Measurements from ENCODE around the gene GABRP.
"Not testable (repeated sequence)": the region's sequence is repeated elsewhere in the genome, so short reads cannot be mapped to it uniquely, and the experiment has no call there.

GABRP gene

DNA sequence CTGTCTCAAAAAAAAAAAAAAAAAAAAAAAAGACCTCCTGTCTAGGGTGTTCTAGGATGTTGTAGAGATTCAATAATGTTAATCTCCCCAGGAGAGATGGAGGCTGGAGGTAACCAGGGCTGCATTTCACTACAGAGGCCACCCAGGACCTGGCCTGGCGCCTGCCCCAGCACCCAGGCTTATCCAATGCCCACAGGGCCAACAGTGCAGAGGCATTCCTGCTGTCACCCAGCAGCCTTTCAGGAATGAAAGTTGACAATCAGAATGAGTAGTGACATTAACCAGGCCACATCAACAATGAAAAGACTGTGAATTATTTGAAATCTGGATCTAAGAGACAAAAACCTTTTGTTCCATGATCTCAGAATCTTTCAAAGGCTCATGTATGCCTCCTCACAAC lies 36.2 kb upstream of the GABRP start:
- Histone ChIP-seq H3K4me3 (ENCODE audit: low read length) (no peak overlapping the region), H3K27ac (ENCODE audit: low read length) (no peak overlapping the region), H3K9me3 (ENCODE audit: control insufficient read depth, low read depth, low read length) (no peaks in the 10 kb centered on the region)

DNA sequence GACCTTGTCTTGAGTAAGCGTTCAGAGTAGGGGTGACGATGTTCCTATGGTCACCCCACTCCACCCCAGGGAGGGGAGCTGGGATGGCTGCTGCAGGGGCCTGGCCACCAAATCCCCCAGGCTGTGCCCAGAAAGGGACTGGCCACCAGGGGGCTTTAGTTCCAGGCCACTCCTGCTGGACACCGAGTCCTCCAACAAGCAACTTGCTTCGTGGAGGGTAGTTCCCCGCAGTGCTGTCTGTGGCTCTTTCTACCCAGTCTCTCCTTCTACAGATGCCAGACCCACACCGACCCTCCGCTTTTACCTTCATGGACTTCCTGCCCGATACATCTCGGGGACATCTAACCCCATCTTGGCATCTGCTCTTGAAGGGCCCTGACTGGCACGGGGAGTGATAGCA lies 35.7 kb upstream of the GABRP start:
- no peaks in the 10 kb centered on the region for H3K36me3 ChIP-seq (ENCODE audit: control insufficient read depth, low read depth, low read length)

More for the DNA sequence above, 36.2 kb upstream of the GABRP start:
- H3K4me1 ChIP-seq (ENCODE audit: control insufficient read depth, low read depth, low read length), result peaks cover 12% of the 10 kb centered on the region
- peaks cover 4% of the 10 kb centered on the region for H3K27me3 ChIP-seq (ENCODE audit: control insufficient read depth, insufficient read depth, low read length)
- H3K9ac ChIP-seq (ENCODE audit: low read length), result no peak overlapping the region
- H3K36me3 ChIP-seq (ENCODE audit: control insufficient read depth, low read depth, low read length), result no peaks in the 10 kb centered on the region

DNA sequence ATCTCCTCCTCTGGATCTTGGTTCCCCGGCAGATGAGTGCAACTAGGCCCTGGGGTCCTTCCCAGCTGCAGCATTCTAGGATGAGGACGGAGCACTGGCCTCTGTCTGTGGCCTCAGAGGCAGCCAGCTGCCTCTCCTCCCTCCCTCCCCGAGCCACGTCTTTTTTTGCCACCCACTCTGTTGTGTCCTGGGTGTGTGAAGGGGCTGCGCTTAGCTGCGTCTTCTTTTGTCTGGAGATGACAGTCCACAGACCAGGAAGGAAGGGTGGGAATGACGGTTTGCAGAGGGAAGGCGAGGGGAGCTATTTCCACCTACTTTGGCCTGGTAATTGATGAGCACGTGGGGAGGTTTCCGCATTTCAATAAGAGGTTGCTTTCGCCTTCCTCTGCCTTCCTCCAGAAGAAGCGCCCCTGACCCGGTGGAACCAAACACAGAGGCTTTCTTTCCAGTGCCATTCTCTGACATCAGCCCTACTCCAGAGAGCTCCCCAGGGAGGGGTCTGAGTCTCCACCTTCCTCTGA lies 34.5 kb upstream of the GABRP start:
- no peak overlapping the region for H3K9ac ChIP-seq (ENCODE audit: low read length)
- no peak overlapping the region for H3K27ac ChIP-seq (ENCODE audit: low read length)
- H3K36me3 ChIP-seq (ENCODE audit: control insufficient read depth, low read depth, low read length), result no peaks in the 10 kb centered on the region
- H3K9me3 ChIP-seq (ENCODE audit: control insufficient read depth, low read depth, low read length), result no peaks in the 10 kb centered on the region
- H3K4me3 ChIP-seq (ENCODE audit: low read length), result no peak overlapping the region
- H3K27me3 ChIP-seq (ENCODE audit: control insufficient read depth, insufficient read depth, low read length), result peaks cover 4% of the 10 kb centered on the region
- H3K4me1 ChIP-seq (ENCODE audit: control insufficient read depth, low read depth, low read length), result peaks cover 12% of the 10 kb centered on the region

More for the DNA sequence above, 35.7 kb upstream of the GABRP start:
- H3K4me3 ChIP-seq (ENCODE audit: low read length), result no peak overlapping the region
- peaks cover 4% of the 10 kb centered on the region for H3K27me3 ChIP-seq (ENCODE audit: control insufficient read depth, insufficient read depth, low read length)
- no peaks in the 10 kb centered on the region for H3K9me3 ChIP-seq (ENCODE audit: control insufficient read depth, low read depth, low read length)
- H3K9ac ChIP-seq (ENCODE audit: low read length), result no peak overlapping the region
- no peak overlapping the region for H3K27ac ChIP-seq (ENCODE audit: low read length)
- H3K4me1 ChIP-seq (ENCODE audit: control insufficient read depth, low read depth, low read length), result peaks cover 12% of the 10 kb centered on the region

DNA sequence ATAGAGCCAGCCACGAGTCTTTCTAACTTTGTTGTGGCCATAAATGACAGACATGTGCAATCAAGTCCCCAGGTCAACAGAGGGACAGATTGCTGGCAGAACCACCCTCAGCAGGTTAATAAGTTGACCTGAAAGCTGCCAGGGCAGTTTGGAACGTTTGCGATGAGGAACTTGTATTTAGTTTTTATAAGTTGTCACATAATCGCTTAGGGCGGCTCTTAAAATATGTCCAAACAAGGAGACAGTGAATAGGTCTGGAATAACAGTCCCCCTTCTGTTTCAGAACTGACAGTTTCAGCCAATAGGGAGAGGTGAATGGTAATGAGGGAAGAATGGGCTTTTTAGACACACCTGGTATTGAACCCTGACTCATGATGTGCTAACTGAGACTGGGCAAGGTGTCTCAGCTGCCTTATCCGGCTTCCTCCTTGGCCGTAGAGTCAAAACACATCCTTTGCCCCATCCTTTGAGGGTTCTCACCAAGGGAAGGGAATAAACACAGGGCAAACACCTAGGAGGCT lies 33.6 kb upstream of the GABRP start:
- Histone ChIP-seq H3K27me3 (ENCODE audit: control insufficient read depth, insufficient read depth, low read length) (peaks cover 3% of the 10 kb centered on the region), H3K4me1 (ENCODE audit: control insufficient read depth, low read depth, low read length) (peaks cover 12% of the 10 kb centered on the region), H3K9me3 (ENCODE audit: control insufficient read depth, low read depth, low read length) (no peaks in the 10 kb centered on the region), H3K27ac (ENCODE audit: low read length) (no peak overlapping the region), H3K36me3 (ENCODE audit: control insufficient read depth, low read depth, low read length) (no peaks in the 10 kb centered on the region), H3K4me3 (ENCODE audit: low read length) (no peak overlapping the region), H3K9ac (ENCODE audit: low read length) (no peak overlapping the region)

DNA sequence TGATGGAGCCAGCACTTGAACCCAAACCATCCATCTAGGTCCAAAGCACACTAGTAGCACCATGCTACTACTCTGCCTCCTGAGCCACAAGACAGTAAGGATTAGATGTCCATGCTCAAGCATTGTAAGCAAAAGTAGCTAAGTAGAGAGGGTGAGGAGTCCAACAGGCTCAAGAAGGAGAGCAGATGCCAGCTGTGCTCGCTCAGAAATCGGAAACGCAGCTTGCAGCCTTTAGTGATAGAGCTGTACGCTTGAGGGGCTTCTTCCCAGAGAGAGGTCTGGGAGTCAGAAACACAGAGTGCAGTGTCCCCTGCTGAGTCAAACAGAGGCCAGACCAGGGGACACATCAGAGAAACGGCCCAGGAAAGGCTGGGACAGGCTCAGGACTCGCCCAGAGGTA lies 32.7 kb upstream of the GABRP start:
- H3K27ac ChIP-seq (ENCODE audit: low read length), result no peak overlapping the region

DNA sequence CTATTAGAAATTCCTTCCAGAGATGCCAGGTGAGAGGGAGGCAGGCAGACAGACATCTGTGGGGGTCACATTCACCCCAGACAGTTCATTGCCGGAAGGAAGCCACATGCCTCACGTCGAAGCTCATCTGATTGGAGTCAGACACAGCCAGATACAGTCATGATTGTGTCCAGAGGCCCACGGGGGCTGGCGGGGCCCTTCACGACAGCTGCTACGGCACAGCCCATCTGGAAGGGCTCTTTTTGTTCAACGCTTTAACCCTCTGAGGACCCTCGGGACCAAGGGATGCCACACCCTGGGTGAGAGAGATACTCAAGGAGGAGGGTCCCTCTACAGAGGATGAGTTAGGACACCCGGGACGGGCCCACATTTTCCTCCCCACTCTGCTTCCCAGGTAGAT lies 31.9 kb upstream of the GABRP start:
- Histone ChIP-seq H3K9ac (ENCODE audit: low read length) (no peak overlapping the region), H3K4me1 (ENCODE audit: control insufficient read depth, low read depth, low read length) (peaks cover under 1% of the 10 kb centered on the region), H3K4me3 (ENCODE audit: low read length) (no peak overlapping the region), H3K27ac (ENCODE audit: low read length) (no peak overlapping the region), H3K9me3 (ENCODE audit: control insufficient read depth, low read depth, low read length) (no peaks in the 10 kb centered on the region), H3K27me3 (ENCODE audit: control insufficient read depth, insufficient read depth, low read length) (no peaks in the 10 kb centered on the region), H3K36me3 (ENCODE audit: control insufficient read depth, low read depth, low read length) (no peaks in the 10 kb centered on the region)

More for the DNA sequence above, 32.7 kb upstream of the GABRP start:
- Histone ChIP-seq H3K36me3 (ENCODE audit: control insufficient read depth, low read depth, low read length) (no peaks in the 10 kb centered on the region), H3K27me3 (ENCODE audit: control insufficient read depth, insufficient read depth, low read length) (no peaks in the 10 kb centered on the region), H3K9me3 (ENCODE audit: control insufficient read depth, low read depth, low read length) (no peaks in the 10 kb centered on the region), H3K9ac (ENCODE audit: low read length) (no peak overlapping the region), H3K4me1 (ENCODE audit: control insufficient read depth, low read depth, low read length) (peaks cover 7% of the 10 kb centered on the region), H3K4me3 (ENCODE audit: low read length) (no peak overlapping the region)

DNA sequence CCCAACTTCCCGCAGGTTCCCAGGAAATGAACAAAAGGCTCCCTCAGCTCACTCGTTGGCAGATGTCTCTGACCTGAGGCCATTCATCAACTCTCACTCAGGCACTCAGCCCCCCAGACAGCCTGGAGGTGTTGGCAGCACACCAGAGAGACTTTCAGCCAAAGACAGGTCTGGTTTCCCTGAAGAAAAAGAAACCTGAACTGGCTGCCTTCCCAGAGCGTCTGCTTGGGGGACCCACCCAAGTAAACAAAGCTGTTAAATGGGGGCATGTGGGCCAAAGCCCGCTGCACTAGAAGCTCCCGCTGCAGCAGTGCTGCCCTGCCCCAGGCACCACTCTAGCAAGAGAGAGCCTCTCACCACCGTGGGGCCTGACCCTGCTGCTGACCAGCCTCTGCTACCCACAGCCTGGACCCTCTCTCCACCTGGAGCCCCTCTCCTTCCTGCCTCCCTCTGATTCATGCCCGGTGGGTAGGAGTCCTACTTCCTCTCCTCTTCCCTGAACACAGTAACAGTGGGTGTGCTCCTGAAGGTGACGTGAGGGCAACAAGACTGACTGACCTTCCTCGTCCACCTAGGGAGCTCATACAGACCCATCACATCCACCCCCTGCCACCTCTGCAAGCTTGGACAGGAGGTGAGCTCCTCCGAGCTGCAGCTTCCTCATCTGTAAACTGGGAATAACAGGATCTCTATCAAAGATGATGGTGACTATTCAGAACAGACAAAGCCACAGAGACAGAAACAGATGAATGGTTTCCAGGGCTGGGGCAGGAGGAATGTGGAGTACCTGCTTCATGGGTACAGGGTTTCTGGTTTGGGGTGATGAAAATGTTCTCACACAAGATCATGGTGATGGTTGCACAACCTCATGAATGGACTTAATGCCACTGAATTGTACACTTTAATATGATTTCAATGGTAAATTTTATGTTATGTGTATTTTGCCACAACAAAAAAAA lies 31.0 kb upstream of the GABRP start:
- Histone ChIP-seq H3K27ac (ENCODE audit: low read length) (no peak overlapping the region), H3K9me3 (ENCODE audit: control insufficient read depth, low read depth, low read length) (no peaks in the 10 kb centered on the region), H3K4me3 (ENCODE audit: low read length) (no peak overlapping the region), H3K4me1 (ENCODE audit: control insufficient read depth, low read depth, low read length) (no peaks in the 10 kb centered on the region), H3K27me3 (ENCODE audit: control insufficient read depth, insufficient read depth, low read length) (no peaks in the 10 kb centered on the region), H3K9ac (ENCODE audit: low read length) (no peak overlapping the region), H3K36me3 (ENCODE audit: control insufficient read depth, low read depth, low read length) (no peaks in the 10 kb centered on the region)

DNA sequence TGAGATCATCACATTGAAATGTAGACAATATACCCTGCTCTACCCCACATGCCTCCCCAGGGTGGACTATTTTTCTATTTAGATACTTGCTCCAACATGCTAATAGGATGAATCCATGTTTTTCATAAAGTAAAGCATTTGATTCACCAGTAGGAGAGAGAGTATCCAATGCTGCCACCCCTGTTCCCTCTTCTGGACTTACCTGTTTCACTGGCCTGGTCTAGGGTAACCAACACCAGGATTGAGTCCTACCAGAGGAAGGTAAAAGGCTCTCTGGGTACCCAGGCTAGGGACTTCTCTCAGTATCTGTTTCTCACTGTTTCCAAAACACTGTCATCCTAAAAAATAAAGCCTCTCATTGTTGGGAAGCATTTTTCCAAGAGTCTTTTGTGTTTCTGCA lies 30.2 kb upstream of the GABRP start:
- Histone ChIP-seq H3K9me3 (ENCODE audit: control insufficient read depth, low read depth, low read length) (no peaks in the 10 kb centered on the region), H3K4me1 (ENCODE audit: control insufficient read depth, low read depth, low read length) (no peaks in the 10 kb centered on the region), H3K27me3 (ENCODE audit: control insufficient read depth, insufficient read depth, low read length) (no peaks in the 10 kb centered on the region), H3K36me3 (ENCODE audit: control insufficient read depth, low read depth, low read length) (no peaks in the 10 kb centered on the region), H3K9ac (ENCODE audit: low read length) (no peak overlapping the region), H3K4me3 (ENCODE audit: low read length) (no peak overlapping the region), H3K27ac (ENCODE audit: low read length) (no peak overlapping the region)

DNA sequence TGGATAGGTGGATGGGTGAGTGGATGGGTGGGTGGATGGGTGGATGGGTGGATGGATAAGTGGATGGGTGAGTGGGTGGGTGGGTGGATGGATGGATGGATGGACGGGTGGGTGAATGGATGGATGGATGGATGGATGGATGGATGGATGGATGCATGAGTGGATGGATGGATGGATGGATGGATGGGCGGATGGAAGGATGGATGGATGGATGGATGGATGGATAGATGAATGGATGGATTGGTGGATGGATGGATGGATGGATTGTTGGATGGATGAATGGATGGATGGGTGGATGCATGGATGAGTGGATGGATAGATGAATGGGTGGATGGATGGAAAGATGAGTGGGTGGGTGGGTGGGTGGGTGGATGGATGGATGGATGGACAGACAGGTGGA lies 29.0 kb upstream of the GABRP start:
- H3K27ac ChIP-seq (ENCODE audit: low read length); H3K27me3 ChIP-seq (ENCODE audit: control insufficient read depth, insufficient read depth, low read length); H3K9ac ChIP-seq (ENCODE audit: low read length); H3K36me3 ChIP-seq (ENCODE audit: control insufficient read depth, low read depth, low read length); H3K4me3 ChIP-seq (ENCODE audit: low read length); H3K9me3 ChIP-seq (ENCODE audit: control insufficient read depth, low read depth, low read length); H3K4me1 ChIP-seq (ENCODE audit: control insufficient read depth, low read depth, low read length): not testable (repeated sequence)

DNA sequence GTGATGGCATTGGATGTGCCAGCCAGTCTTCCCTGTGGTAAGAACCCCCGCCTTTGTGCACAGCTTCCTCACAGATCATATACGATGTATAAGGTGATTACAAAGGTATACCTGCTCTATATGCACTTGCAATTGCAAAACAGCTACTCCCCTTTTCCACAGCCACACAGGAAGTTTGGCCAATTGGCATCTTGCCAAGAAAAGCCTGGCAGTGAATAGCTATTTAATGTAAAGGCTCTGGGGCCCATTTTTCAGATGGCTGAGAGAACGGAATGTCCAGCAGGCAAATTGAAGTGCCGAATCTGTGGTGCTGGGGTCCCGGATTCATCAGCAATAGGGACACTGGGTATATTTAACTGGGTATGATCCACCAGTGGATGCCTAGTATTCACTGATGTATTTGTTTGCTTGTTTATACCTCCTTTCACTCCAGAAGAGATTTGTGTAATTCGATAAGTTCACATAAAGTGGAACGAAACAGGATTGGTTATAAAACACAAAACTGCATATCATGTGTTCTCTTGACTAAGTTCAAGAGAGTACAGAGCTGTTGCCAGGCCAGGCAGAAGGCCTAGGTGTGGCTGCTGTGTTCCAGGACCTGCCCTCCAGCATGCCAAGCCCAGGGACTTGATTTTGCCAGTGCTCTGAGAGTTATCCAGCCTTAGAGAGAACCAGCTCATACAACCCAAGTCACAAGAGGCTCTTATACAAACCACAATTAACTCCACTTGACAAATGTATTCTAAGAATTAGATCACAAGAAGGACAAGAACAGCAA lies 27.7 kb upstream of the GABRP start:
- Histone ChIP-seq H3K36me3 (ENCODE audit: control insufficient read depth, low read depth, low read length) (no peaks in the 10 kb centered on the region), H3K4me3 (ENCODE audit: low read length) (no peak overlapping the region), H3K9me3 (ENCODE audit: control insufficient read depth, low read depth, low read length) (no peaks in the 10 kb centered on the region), H3K4me1 (ENCODE audit: control insufficient read depth, low read depth, low read length) (peaks cover 5% of the 10 kb centered on the region), H3K27ac (ENCODE audit: low read length) (no peak overlapping the region), H3K27me3 (ENCODE audit: control insufficient read depth, insufficient read depth, low read length) (no peaks in the 10 kb centered on the region), H3K9ac (ENCODE audit: low read length) (no peak overlapping the region)

DNA sequence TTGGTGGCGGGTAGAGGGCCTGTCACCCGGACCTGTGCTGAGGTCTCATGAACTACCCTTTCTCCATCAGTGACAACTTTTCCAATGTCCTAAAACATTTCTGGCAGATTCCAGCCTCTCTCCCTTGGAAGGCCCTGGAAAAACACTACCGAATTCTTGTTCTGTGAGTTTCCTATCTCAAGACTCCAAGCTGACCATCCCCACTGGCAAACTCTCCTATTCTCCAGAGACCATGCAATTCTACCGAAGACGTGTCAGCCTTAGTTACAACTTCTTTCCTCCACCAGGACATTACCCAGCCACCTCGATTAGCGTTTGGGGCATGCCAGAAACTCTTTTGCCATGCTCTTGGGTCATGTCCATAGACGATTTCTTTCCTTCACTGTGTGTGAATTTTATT lies 26.8 kb upstream of the GABRP start:
- Histone ChIP-seq H3K9ac (ENCODE audit: low read length) (no peak overlapping the region), H3K36me3 (ENCODE audit: control insufficient read depth, low read depth, low read length) (no peaks in the 10 kb centered on the region), H3K4me3 (ENCODE audit: low read length) (no peak overlapping the region), H3K9me3 (ENCODE audit: control insufficient read depth, low read depth, low read length) (no peaks in the 10 kb centered on the region), H3K27ac (ENCODE audit: low read length) (no peak overlapping the region), H3K27me3 (ENCODE audit: control insufficient read depth, insufficient read depth, low read length) (no peaks in the 10 kb centered on the region), H3K4me1 (ENCODE audit: control insufficient read depth, low read depth, low read length) (peaks cover 13% of the 10 kb centered on the region)

Data from iPS-18a (cell line).